PC-3 (cell line): ENCODE data around the gene UBR2. TPM values are rescaled to one million over a fixed set of nuclear protein-coding genes. Genes with fewer than 3 reads are reported as not detected.

Experiments used
- ATAC-seq: fragments of 200-7000 bp; cut with Tn5 transposase; 2 replicates; pipeline ENCODE4 v1.9.1; 2020; ENCODE audit warnings: mild to moderate bottlenecking, moderate library complexity
- BruUV-seq: library from RNA; stranded (reverse); fragments of 400-500 nt; replicated peaks from 2 replicates; lab custom pipeline; 2021; lab: Mats Ljungman, UMichigan
- CTCF ChIA-PET: fragments of 300-600 bp; sonication (Branson Sonifier 250); formaldehyde crosslinking; loops from one replicate; lab custom pipeline; 2022; ENCODE audit warnings: antibody characterized with exemption; lab: Charles Lee
- POLR2A ChIA-PET: fragments of 300-600 bp; sonication (Branson Sonifier 250); formaldehyde crosslinking; loops from one replicate; lab custom pipeline; 2022; ENCODE audit warnings: antibody characterized with exemption; ENCODE audit not compliant: unreplicated experiment; lab: Charles Lee
- DNase-seq: peaks from one replicate; pipeline ENCODE4 v3.0.0-alpha.2; 2015
- H2AFZ ChIP-seq: fragments of 300-600 bp; sonication (generic); 2 replicates; pipeline ENCODE4 v1.6.0; 2016; ENCODE audit warnings: antibody characterized with exemption, low read length
- H3F3A ChIP-seq: fragments of 300-600 bp; sonication (generic); one replicate; pipeline ENCODE4 v1.6.0; 2017; ENCODE audit warnings: antibody characterized with exemption, low read length, control low read depth, mild to moderate bottlenecking; ENCODE audit not compliant: unreplicated experiment
- H3K27ac ChIP-seq: fragments of 300-600 bp; sonication (generic); 2 replicates; pipeline ENCODE4 v1.5.1; 2016; ENCODE audit warnings: mild to moderate bottlenecking, low read length
- H3K27me3 ChIP-seq: fragments of 300-600 bp; sonication (generic); 2 replicates; pipeline ENCODE4 v1.6.1; 2016; ENCODE audit warnings: low read length, mixed read lengths
- H3K36me3 ChIP-seq: fragments of 300-600 bp; sonication (generic); 2 replicates; pipeline ENCODE4 v1.6.1; 2016; ENCODE audit warnings: low read depth, mixed run types, low read length, mixed read lengths
- H3K4me1 ChIP-seq: fragments of 300-600 bp; sonication (generic); 2 replicates; pipeline ENCODE4 v1.5.1; 2016; ENCODE audit warnings: low read length; ENCODE audit not compliant: insufficient read depth
- H3K4me2 ChIP-seq: fragments of 300-600 bp; sonication (generic); 2 replicates; pipeline ENCODE4 v1.6.0; 2016; ENCODE audit warnings: low read length
- H3K4me3 ChIP-seq: fragments of 300-600 bp; sonication (generic); 2 replicates; pipeline ENCODE4 v1.5.1; 2016; ENCODE audit warnings: mild to moderate bottlenecking, low read length, mixed read lengths
- H3K79me2 ChIP-seq: fragments of 300-600 bp; sonication (generic); 2 replicates; pipeline ENCODE4 v1.6.1; 2017; ENCODE audit warnings: low read length, mixed read lengths
- H3K9ac ChIP-seq: fragments of 300-600 bp; sonication (generic); 2 replicates; pipeline ENCODE4 v1.6.0; 2016; ENCODE audit warnings: mild to moderate bottlenecking, low read length
- H3K9me2 ChIP-seq: fragments of 300-600 bp; sonication (generic); replicated peaks from 2 replicates; pipeline ENCODE4 v1.6.1; 2016; ENCODE audit warnings: mixed run types, low read length, mixed read lengths
- H3K9me3 ChIP-seq: fragments of 300-600 bp; sonication (generic); 2 replicates; pipeline ENCODE4 v1.6.1; 2016; ENCODE audit warnings: low read length, mixed read lengths
- H4K20me1 ChIP-seq: fragments of 300-600 bp; sonication (generic); 2 replicates; pipeline ENCODE4 v1.6.1; 2016; ENCODE audit warnings: low read length, mixed read lengths
- EZH2 ChIP-seq: fragments of 300-600 bp; sonication (generic); IDR thresholded peaks from one replicate; pipeline ENCODE4 v1.6.1; 2017; ENCODE audit warnings: antibody characterized with exemption, mild to moderate bottlenecking, low read length; ENCODE audit not compliant: unreplicated experiment
- EZH2phosphoT487 ChIP-seq: fragments of 300-600 bp; sonication (generic); IDR thresholded peaks from 2 replicates; pipeline ENCODE4 v1.6.1; 2018; ENCODE audit warnings: mild to moderate bottlenecking, antibody characterized with exemption, low read length, borderline replicate concordance
- intact Hi-C: fragments of 100-400 bp; cut with micrococcal nuclease; formaldehyde crosslinking; loops from 2 replicates; pipeline ENCODE4 v1.9.0; 2023
- total RNA-seq: library from RNA; depleted of rRNA; stranded (reverse); fragments of >200 nt; gene quantifications from 2 replicates; pipeline ENCODE4 v1.2.3, GENCODE V29; 2014
- TF ChIP-seq, protein P1 (sequence below): fragments of 300-600 bp; sonication (generic); conservative IDR thresholded peaks from 2 replicates; pipeline ENCODE4 v1.5.1; 2017; ENCODE audit warnings: antibody characterized with exemption, low read depth, mild to moderate bottlenecking, low read length

UBR2 gene
- total RNA-seq, 1 experiment from 2014 or later: 19.6 TPM

DNA sequence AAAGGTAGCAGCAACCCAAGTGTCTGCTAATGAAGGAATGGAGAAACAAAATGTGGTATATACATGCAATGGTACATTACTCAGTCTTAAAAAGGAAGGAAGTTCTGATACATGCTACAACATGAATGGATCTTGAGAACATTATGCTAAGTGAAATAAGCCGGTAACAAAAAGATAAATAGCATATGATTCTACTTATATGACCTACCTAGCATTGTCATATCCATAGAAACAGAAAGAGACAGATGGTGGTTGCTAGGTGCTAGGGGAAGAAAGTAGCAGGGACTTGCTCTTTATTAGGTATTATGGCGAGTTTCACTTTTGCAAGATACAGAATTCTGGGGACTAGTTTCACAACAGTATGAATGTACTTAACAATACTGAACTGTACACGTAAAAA lies 46.6 kb downstream of the UBR2 start:
- Histone ChIP-seq H3K27ac (no peak overlapping the region), H3K9me3 (no peaks in the 10 kb centered on the region), H3K9ac (no peak overlapping the region), H3K79me2 (no peaks in the 10 kb centered on the region), H3K4me3 (no peak overlapping the region), H3K27me3 (no peaks in the 10 kb centered on the region), H3K4me2 (no peak overlapping the region), H3K36me3 (peaks cover 10% of the 10 kb centered on the region), H3K4me1 (no peaks in the 10 kb centered on the region), H4K20me1 (0 out of 2 replicates have a peak, but pooled peaks cover 5% of the 10 kb centered on the region), H3F3A (no peaks in the 10 kb centered on the region), H3K9me2 (no peaks in the 10 kb centered on the region), H2AFZ (no peak overlapping the region)
- DNase-seq (no peak), ATAC-seq (no peak)
- intact Hi-C loops: no loop called here
- no TSS peak for BruUV-seq
- TF ChIP-seq EZH2 (no peak), EZH2phosphoT487 (no peak)
- TF ChIP-seq, protein P1, sequence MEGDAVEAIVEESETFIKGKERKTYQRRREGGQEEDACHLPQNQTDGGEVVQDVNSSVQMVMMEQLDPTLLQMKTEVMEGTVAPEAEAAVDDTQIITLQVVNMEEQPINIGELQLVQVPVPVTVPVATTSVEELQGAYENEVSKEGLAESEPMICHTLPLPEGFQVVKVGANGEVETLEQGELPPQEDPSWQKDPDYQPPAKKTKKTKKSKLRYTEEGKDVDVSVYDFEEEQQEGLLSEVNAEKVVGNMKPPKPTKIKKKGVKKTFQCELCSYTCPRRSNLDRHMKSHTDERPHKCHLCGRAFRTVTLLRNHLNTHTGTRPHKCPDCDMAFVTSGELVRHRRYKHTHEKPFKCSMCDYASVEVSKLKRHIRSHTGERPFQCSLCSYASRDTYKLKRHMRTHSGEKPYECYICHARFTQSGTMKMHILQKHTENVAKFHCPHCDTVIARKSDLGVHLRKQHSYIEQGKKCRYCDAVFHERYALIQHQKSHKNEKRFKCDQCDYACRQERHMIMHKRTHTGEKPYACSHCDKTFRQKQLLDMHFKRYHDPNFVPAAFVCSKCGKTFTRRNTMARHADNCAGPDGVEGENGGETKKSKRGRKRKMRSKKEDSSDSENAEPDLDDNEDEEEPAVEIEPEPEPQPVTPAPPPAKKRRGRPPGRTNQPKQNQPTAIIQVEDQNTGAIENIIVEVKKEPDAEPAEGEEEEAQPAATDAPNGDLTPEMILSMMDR: no peak
- CTCF ChIA-PET: no interaction called here
- POLR2A ChIA-PET: no interaction called here

DNA sequence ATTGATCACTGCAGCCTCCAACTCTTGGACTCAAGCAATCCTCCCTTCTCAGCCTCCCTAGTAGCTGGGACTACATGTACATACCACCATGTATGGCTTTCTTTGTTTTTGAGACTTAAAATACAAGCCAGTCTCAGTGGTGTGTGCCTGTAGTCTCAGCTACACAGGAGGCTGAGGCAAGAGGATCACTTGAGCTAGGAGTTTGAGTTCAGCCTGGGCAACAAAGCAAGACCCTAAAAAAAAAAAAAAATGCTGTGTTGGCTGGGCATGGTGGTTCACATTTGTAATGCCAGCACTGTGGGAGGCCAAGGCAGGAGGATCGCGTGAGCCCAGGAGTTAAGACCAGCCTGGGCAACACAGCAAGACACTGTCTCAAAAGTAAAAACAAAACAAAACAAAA lies 51.7 kb downstream of the UBR2 start:
- intact Hi-C loops: loop anchor here (5.0 kb wide), 1 partner anchor 33 kb away; no protein-coding TSS in a partner anchor
- Histone ChIP-seq H3K36me3 (peaks cover 19% of the 10 kb centered on the region), H4K20me1 (0 out of 2 replicates have a peak, but pooled peaks cover 5% of the 10 kb centered on the region), H3K27me3 (no peaks in the 10 kb centered on the region), H3F3A (no peaks in the 10 kb centered on the region), H3K4me2 (no peak overlapping the region), H3K27ac (no peak overlapping the region), H3K79me2 (no peaks in the 10 kb centered on the region), H2AFZ (no peak overlapping the region), H3K9me2 (no peaks in the 10 kb centered on the region), H3K9ac (no peak overlapping the region), H3K9me3 (no peaks in the 10 kb centered on the region), H3K4me1 (no peaks in the 10 kb centered on the region), H3K4me3 (no peak overlapping the region)
- DNase-seq: no peak
- CTCF ChIA-PET: no interaction called here
- no peak for ATAC-seq
- TF ChIP-seq, protein P1: no peak
- TF ChIP-seq EZH2phosphoT487: no peak
- TF ChIP-seq EZH2: no peak
- POLR2A ChIA-PET: no interaction called here
- BruUV-seq: no TSS peak

DNA sequence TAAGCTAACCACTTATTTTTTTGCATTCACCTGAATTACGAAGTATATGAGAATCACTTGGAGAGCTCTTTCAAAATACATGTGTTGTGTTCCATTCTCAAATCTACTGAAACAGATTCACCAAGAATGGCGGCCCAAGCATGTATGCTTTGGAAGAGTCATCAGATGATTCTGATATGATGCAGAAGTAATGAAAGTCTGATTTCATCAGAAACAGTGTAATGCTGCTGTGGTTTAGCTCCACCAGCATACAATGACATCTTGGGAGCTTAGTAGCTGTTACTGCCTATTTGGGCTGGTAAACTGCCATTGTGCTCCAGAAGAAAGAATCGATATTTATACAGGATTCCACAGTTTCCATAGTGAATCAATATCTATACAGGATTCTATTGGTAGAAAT lies 52.9 kb downstream of the UBR2 start:
- BruUV-seq: no TSS peak
- no peaks in the 10 kb centered on the region for H3K9me2 ChIP-seq
- no peaks in the 10 kb centered on the region for H3K4me1 ChIP-seq
- ATAC-seq (no peak), DNase-seq (no peak)
- CTCF ChIA-PET: no interaction called here
- H3K27me3 ChIP-seq: no peaks in the 10 kb centered on the region
- POLR2A ChIA-PET: interaction anchor here (0.6 kb wide), 1 partner anchor 165 kb away, joined by 3 read pairs; the partner anchor contains the start of gene BICRAL
- H3K4me3 ChIP-seq: no peak overlapping the region
- intact Hi-C loops: loop anchor here (5.0 kb wide), 1 partner anchor 34 kb away; no protein-coding TSS in a partner anchor
- H3K9me3 ChIP-seq: no peaks in the 10 kb centered on the region
- peaks cover 19% of the 10 kb centered on the region for H3K36me3 ChIP-seq
- H3K4me2 ChIP-seq: no peak overlapping the region
- no peak for TF ChIP-seq EZH2phosphoT487
- TF ChIP-seq, protein P1: no peak
- no peak for TF ChIP-seq EZH2
- no peaks in the 10 kb centered on the region for H3F3A ChIP-seq
- H3K9ac ChIP-seq: no peak overlapping the region
- no peak overlapping the region for H3K27ac ChIP-seq
- H2AFZ ChIP-seq: no peak overlapping the region
- H3K79me2 ChIP-seq: no peaks in the 10 kb centered on the region
- H4K20me1 ChIP-seq: 0 out of 2 replicates have a peak, but pooled peaks cover 5% of the 10 kb centered on the region
